RPMI7951 (cell line): Measurements from ENCODE around the gene SLC25A47. TPM values are rescaled to one million over a fixed set of nuclear protein-coding genes. Genes with fewer than 3 reads are reported as not detected.
A peak's percentile ranks its signal among the peaks of the same experiment; 100 is the strongest.
"Not testable (repeated sequence)": the region's sequence is repeated elsewhere in the genome, so short reads cannot be mapped to it uniquely, and the experiment has no call there.

Experiments used
- DNase-seq: peaks from one replicate; pipeline ENCODE4 v3.0.0-alpha.2; 2012; ENCODE audit warnings: low read depth
- total RNA-seq: library from RNA; depleted of rRNA; stranded (reverse); fragments of >200 nt; shearing (Covaris generic); gene quantifications from 2 replicates; pipeline ENCODE4 v1.2.3, GENCODE V29; 2014

The SLC25A47 gene
- total RNA-seq, 1 experiment from 2014 or later, result not detected

GRCh38 chr14:100289916-100290606 is 33.1 kb upstream of the SLC25A47 start:
- no peak for DNase-seq

DNA sequence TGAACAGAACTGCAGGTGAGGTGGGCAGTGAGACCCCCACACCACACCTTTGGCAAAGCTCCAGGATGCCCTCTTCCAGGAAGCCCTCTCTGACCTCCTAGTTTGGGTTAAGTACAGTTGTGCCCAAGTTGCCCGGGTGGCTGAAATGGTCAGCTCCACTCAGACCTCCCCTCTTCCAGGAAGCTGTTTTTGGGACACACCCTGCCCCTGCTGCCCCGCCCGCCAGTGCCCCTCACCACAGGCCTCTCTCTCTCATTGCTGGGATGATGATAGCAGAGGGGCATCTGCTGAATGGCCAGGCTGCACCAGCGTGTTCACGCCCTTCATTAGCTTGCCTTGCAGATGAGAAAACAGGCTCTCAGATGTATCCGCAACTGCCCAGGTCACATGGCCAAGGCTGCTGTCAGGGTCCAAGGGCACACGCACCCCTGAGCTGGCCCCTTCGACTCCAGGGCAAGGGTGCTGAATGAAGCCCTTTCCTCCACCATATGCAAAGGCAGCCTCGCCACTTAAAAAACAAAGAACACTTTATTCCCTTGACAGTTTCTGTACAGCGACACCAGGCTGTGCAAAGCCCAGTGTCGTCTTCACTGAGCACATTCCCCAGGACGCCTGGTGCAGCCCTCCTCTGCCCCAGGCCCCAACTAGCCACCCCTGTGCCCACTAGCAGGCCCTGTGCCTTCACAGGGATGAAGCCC is 32.4 kb upstream of the SLC25A47 start:
- DNase-seq, result no peak

DNA sequence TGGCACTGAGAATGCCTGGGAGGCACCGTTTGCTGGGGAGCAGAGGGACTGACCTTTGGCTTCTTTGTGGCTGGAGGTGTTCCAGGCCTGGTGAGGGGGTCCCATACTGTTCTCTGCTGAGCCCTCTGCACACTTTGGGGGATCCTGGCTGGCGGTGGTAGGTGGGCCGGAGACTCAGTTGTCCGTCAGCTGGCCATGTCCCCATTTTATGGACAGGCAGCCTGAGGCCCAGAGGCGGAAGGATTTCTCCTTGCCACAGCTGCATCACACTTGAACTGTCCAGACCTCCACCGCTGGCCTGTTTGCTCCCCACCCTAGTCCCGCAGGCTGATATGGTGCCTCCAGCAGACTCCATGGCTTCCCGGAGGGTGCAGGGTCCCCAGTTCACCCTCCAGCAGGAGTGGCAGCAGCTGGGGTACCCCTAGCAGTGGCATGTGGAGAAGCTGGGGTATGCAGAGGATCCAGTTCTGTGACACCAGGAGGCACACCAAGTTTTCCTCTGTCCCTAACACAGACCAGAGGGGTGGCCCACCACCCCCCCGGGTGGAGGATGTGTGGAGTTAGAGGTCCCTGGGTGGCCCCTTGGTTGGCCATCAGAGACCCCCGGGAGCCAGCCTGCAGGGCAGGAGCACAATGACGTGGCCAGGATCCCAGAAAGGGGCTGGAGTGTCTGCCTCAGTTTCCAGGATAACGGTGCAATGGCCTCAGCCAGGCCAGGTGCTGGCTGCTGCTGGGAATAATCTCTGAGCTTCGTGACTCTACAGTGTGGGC is 31.6 kb upstream of the SLC25A47 start:
- DNase-seq, result no peak

GRCh38 chr14:100292301-100292775 is 30.8 kb upstream of the SLC25A47 start:
- DNase-seq, result no peak

DNA sequence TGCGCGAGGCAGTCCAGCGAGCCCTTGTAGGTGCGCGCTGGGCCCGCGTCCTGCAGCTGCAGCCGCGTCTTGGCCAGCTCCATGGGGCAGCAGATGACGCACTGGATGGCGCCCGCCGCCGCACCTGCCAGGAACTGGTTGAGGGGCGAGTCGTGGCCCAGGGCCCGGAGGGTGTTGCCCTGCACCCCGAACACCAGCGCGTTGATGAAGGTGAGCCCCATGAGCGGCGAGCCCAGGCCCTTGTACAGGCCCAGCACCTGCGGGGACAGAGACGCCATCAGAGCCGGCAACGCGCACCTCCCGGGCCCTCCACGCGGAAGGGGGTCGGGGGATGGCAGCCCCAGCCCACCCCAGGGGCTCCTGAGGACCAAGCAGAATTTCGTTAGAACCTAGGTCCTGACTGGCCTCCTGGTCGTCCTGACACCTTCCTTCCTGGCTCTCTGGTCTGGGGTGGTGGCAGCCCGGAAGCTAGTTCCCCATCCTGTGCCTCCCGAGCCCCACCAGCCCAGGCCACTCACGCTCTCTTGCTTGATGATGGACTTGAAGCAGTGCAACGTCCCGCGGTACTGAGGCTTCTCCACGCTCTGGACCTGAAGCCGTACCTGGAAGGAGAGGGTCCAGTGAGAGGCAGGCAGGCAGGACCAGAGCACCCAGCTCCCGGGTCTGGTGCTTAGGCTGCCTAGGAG is 30.2 kb upstream of the SLC25A47 start:
- DNase-seq, result no peak

DNA sequence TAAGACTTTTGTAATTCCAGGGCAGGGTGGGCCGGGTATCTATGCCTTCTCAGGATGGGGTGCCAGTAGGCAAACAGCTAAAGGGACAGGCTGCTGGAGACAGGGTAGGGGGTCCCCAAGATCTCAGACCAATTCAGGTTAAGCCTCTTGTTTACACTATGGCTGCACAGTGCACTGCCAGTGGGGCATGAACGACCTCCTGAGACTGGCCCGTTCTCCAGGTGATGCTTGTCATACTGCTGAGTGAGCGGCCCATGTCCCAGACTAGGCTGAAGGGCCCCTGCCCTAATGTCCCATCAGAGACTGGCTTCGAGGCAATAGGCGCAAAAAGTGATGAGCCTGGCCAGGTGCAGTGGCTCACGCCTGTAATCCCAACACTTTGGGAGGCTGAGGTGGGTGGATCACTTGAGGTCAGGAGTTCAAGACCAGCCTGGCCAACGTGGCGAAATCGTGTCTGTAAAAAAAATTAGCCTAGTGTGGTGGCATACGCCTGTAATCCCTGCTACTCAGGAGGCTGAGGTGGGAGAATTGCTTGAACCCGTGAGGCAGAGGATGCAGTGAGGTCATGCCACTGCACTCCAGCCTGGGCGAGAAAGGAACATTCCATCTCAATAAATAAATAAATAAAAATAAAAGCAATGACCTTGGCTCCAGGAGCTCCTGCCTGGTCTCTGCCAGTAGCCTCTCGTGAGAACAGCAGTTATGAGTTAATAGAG is 29.5 kb upstream of the SLC25A47 start:
- DNase-seq, result no peak

- DNase-seq, result no peak
These were observed 28.8 kb upstream of the SLC25A47 start for GRCh38 chr14:100294213-100294962.

DNA sequence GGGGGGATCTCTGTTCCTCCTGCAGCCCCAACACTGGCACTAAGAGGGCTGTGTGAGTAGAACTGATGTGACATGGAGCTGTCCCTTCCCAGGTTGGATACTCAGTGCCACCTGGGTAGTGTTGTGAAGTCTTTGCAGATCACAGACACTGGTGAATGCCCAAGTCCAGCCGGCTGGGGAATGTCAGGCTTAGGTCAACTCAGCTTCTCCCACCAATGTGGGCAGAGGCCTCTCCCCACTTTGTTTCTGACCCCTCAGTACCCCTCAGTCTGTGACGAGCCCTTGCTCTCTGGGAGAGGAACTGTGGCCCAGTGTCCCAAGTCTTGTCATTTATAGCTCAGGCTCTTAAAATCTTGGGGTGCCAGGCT is 28.2 kb upstream of the SLC25A47 start:
- no peak for DNase-seq

GRCh38 chr14:100295376-100296105 is 27.6 kb upstream of the SLC25A47 start:
- no peak for DNase-seq

DNA sequence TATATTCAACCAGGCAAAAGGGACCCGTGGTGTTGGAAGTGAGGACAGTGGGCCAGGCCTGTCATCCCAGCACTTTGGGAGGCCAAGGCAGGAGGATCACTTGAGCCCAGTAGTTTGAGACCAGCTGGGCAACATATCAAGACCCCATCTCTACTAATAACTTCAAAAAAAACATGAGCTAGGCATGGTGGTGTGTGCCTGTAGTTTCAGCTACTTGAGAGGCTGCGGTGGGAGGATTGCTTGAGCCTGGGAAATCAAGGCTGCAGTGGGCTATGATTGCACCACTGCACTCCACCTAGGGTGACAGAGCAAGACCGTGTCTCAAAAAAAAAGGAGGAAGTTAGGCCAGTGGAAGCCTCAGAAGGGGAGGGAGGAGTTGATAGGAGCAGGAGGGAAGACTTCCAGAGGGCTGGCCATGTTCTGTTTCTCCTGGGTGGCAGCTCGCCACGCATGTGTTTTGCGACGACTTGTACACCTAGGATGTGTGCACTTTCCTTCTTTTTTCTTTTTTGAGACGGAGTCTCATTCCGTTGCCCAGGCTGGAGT is 27.0 kb upstream of the SLC25A47 start:
- DNase-seq, result no peak

DNA sequence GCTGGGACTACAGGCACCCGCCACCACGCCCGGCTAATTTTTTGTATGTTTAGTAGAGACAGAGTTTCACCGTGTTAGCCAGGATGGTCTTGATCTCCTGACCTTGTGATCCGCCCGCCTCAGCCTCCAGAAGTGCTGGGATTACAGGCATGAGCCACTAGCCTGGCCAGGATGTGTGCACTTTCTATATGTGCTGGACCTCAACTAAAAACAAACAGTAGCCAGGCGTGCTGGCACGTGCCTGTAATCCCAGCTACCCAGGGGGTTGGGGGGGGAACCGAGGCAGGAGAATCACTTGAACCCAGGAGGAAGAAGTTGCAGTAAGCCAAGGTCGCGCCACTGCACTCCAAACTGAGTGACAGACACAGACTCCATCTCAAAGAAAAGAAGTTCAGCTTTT is 26.4 kb upstream of the SLC25A47 start:
- DNase-seq, result not testable (repeated sequence)

- DNase-seq, result peak; percentile 37
These were observed 25.5 kb upstream of the SLC25A47 start for GRCh38 chr14:100297320-100298300.

- no peak for DNase-seq
These were observed 24.4 kb upstream of the SLC25A47 start for GRCh38 chr14:100298551-100299237.

- DNase-seq, result no peak
These were observed 23.9 kb upstream of the SLC25A47 start for GRCh38 chr14:100299238-100299560.

GRCh38 chr14:100302616-100303015 is 20.5 kb upstream of the SLC25A47 start:
- peak; percentile 23 for DNase-seq

- peak; percentile 22 for DNase-seq
These were observed 20.0 kb upstream of the SLC25A47 start for GRCh38 chr14:100303179-100303578.

GRCh38 chr14:100303925-100304324 is 19.2 kb upstream of the SLC25A47 start:
- DNase-seq, result no peak

GRCh38 chr14:100304825-100305323 is 18.3 kb upstream of the SLC25A47 start:
- peak; percentile 15 for DNase-seq
